Stimulated activated CD4-positive, alpha-beta T cell treated with anti-CD3 and anti-CD28 coated beads, Interleukin-4, amount 100 ng/mL, for 4 hours (primary cell): ENCODE measurements around the gene MPO.
A peak's percentile ranks its signal among the peaks of the same experiment; 100 is the strongest.

Source experiments
- DNase-seq, 2 experiments: peaks; one replicate each; pipeline ENCODE4 v3.0.0-alpha.2; 2020

The MPO gene

GRCh38 chr17:58306131-58306951, 25.6 kb upstream of the MPO start:
- DNase-seq = no peak

DNA sequence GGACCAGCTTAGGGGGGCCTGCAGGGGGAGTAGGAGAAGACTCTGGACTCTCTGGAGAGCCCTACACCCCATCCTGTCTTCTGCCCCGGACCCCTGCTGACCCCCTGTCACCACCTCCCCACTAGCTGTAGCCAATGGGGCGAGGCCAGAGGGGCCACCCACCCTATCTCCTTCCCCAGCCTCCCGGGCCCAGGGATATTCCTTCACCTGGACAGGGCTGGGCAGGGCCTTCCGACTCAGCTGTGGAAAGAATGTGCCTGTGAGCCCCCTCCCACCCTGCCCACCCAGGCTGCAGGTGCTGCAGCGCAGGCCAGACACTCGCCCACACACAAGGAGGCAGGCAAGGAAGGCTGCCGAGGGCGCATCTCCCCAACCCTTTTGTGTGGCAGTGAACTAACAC, 24.9 kb upstream of the MPO start:
- DNase-seq = no peak

GRCh38 chr17:58304750-58305486, 24.2 kb upstream of the MPO start:
- DNase-seq = no peak

- peak; percentile 52 to 53 for DNase-seq
Observed at GRCh38 chr17:58303971-58304749, 23.4 kb upstream of the MPO start.

GRCh38 chr17:58302919-58303585, 22.3 kb upstream of the MPO start:
- no peak for DNase-seq

- DNase-seq = no peak
Observed at GRCh38 chr17:58302171-58302918, 21.6 kb upstream of the MPO start.

- no peak for DNase-seq
Observed at GRCh38 chr17:58301504-58302150, 20.9 kb upstream of the MPO start.

DNA sequence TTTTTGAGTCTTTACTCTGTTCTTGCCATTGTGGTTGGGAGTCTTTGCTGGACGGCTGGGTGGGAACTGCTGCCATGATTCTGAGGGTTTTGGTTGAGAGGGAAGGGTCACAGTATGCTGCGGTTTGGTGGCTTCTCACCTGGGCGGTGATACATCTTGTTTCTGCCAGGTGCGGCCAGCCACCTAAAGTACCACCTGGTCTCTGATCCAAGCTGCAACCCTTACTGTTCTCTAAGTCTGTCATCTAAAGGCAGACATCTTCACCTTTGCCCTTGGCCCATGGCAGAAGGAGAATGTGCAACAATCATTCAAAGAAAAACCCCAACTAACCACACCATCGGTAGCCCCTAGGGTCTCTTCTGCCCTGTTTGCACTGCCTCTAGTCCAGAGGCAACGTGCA, 19.6 kb upstream of the MPO start:
- no peak for DNase-seq

- no peak for DNase-seq
Observed at GRCh38 chr17:58294034-58294433, 13.3 kb upstream of the MPO start.

GRCh38 chr17:58291246-58291645, 10.5 kb upstream of the MPO start:
- no peak for DNase-seq

DNA sequence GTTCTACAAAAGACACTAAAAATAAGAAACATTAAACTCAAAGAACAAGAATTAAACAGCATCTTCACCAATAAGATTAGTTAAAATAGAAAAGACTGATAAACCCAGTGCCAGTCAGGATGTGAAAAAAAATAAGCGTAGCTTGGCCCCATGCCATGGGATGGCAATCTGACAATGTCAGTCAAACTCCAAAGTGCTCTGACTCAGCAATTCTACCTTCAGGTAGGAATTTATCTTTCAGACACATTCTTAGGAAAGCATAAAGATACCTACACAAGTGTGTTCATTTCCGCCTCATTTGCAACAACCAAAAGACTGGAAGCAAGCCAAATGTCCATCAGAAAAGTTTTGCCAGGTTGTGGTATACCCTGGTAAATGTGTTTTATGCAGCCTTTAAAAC, 9.1 kb upstream of the MPO start:
- DNase-seq = no peak

DNA sequence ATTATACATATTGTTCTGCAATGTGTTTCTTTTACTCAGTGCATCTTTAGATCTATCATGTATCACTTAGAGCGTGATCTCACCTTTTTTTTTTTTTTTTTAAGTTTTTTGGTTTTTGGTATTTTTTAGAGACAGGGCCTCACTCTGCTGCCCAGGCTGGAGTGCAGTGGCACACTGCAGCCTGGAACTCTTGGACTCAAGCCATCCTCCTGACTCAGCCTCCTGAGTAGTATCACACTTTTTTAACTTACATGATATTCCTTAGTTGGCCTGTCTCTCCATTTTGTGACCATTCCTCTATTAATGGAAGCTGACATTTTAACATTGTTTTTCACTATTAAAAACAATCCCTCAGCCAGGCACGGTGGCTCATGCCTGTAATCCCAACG, 4.7 kb upstream of the MPO start:
- DNase-seq = no peak

DNA sequence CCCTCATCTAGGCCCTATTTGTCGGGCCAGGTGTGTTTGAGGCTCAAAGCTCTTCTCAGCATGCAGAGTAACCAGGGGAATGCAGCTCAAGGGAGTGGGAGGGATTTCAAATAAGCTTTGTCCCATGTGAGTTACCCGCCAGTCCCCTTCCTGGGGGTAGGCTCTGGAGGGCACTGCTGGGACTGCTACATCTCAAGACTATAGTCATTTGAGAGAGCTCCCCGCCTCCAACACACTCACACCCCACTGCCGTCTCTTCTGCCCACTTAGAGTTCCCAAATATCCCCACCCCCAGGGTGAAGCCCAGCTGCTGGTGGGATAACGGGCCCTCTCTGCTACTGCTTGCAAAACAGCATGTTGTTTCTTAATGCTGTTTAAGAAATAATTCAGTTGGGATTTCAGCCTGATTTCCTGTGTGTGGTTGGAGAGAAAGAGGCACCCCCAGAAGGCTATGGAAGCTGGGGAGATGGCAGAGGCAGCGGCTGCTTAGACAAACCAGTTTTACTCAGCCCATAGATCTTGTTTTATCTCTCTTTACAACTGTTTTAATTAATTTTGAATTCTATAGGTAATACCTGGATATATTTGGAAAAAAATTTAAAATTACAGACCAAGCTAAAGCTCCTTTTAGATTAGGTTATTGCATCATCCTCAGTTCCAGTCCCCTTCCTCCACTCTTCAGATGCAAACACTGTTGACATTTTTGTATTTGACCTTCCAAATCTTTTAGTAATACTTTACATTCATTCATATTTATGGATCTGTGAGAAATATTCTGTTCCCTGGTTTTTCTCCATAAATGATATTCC, 4.1 kb upstream of the MPO start:
- no peak for DNase-seq

- DNase-seq = no peak
Observed at GRCh38 chr17:58283674-58284612, 3.2 kb upstream of the MPO start.

DNA sequence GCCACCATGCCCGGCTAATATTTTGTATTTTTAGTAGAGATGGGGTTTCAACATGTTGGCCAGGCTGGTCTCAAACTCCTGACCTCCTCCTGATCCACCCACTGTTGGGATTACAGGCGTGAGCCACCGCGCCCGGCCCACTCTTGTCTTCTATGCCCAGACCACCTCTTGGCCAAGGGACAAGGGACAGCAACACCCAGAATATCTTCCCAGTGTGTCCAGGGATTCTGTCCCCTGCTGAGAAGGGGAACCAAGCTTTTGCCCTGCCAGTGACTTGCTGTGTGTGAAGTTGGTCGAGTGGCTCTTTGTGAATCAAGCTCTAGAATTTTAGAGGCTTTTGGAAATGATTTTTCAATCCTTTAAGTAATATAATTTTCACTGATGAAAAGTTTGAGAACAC, 1.7 kb upstream of the MPO start:
- no peak for DNase-seq

- DNase-seq = no peak
Observed at GRCh38 chr17:58281511-58282011, 826 bp upstream of the MPO start.

DNA sequence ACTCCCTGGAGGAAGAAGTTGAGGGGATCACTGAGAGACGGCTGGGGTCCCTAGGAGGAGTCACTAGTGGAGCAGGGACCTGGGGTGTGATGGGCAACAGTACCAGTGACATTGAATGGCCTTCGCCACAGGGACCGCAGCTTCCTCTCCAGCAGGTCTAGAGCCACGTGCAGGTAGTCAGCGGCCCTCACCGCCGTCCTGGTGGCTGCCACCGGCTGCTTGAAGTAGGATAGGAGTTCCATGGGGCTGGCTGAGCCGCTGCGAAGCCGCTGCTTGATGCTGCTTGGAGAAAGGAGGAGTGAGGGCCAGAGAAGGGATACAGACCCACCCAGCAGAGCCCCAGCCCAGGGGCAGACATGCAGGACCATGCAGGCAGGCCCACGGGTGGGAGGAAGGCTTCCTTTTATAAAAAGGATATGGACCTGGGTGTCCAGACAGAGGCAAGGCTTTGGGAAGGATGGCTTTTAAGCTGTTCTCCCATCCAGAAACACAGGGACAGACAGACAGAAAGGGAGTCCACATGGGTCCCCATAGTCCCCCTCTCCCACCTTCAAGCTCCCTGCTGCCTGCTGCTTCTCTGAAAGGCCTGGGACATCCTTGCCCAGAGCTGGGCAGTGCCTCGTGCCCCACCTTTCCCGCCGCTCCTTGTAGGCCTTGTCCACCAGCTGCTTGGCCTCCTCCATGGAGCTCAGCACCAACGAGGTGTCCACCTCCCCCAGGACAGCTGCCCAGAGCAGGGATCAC, 827 bp downstream of the MPO start:
- no peak for DNase-seq

DNA sequence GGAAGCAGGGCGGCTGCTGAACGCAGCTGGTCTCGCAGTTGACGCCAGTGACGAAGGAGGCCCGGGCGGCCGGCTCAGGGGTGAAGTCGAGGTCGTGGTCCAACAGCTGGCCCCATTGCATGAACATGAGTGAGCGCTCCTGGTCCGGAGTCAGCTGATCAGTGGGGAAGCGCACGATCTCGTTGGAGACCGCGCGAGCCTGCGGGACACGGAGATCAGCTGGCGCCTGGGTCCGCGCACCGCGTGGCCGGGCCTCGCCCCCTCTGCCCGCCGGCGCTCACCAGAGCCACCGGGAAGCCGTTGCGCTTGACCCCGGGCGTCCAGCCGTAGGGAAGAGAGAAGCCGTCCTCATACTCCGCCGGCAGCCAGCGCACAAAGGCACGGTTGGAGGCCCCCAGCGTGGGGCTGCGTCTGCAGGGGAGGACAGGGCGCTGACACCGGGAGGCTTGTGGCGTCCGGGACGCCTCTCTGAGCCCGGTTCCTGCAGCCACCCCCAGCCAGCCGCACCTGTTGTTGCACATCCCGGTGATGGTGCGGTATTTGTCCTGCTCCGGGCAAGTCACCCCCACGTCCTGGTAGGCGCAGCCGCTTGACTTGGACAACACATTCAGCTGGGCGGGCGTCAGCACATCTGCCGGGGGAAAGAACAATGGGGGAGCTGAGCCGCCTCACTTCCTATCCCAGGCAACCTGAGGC, 1.6 kb downstream of the MPO start:
- no peak for DNase-seq
